Measurements from ENCODE around the gene ZKSCAN7. TPM values are rescaled to one million over a fixed set of nuclear protein-coding genes. Genes with fewer than 3 reads are reported as not detected.
"Not testable (repeated sequence)": the region's sequence is repeated elsewhere in the genome, so short reads cannot be mapped to it uniquely, and the experiment has no call there.

Gene ZKSCAN7
- total and polyA plus RNA-seq, 2 of the 13 experiments (the other 11 are each of a cell fraction or from before 2014, with no cell fraction given) = 2.3 to 3.8 TPM

DNA sequence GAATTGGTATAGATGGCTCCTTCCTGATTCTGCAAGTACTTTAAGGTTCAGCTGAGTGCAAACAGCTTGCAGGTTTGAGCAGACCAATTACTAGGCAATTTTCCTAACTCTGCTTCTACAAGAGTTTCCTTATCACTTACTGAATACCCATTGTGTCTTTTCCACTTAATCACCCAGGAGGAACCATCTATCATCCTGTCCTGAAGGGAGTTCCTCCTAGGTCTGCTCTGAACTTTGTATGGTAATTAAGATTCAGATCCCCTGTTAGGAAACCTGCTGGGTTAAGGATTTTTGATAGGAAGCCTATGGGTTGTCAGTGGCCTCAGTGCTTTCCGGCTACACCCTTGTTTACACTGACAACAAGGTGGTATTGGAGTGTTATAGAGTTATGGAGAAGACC is 10.2 kb upstream of the ZKSCAN7 start:
- peaks cover 0 to 21% of the 10 kb centered on the region in 2 experiments; a peak in 3 of 5 replicates for H3K27me3 ChIP-seq (ENCODE audit: control insufficient read depth in 1 of 2, insufficient read depth in 2 of 2, low read length in 2 of 2)
- H2AFZ ChIP-seq (ENCODE audit: low read length); FAIRE-seq; intact Hi-C loops (cut with micrococcal nuclease; ENCODE audit: unreplicated experiment); H4K20me1 ChIP-seq (ENCODE audit: insufficient read depth, low read length); H3K9me3 ChIP-seq (ENCODE audit: low read length); ATAC-seq; H3K27ac ChIP-seq (ENCODE audit: extremely low read length, insufficient read depth, low read length); in situ Hi-C loops (cut with HindIII; ENCODE audit: extremely low pct_ligation_motif_present, low pct_unique_long_range_greater_than_20kb); CTCF ChIA-PET (ENCODE audit: low intra/inter-chr PET ratio, low total read pairs); DNase-seq (ENCODE audit: low spot score); H3K4me2 ChIP-seq (ENCODE audit: low read depth, low read length); H3K4me3 ChIP-seq (replicated peaks in 1 of 3; ENCODE audit: insufficient read depth in 1 of 3, low read depth in 2 of 3, low read length in 3 of 3); BruUV-seq (replicated peaks); POLR2A ChIA-PET; H3K9ac ChIP-seq (ENCODE audit: insufficient read depth, low read depth, low read length); H3K4me1 ChIP-seq (ENCODE audit: insufficient read depth, low read length); H3K36me3 ChIP-seq (replicated peaks in 1 of 2; ENCODE audit: control insufficient read depth in 1 of 2, insufficient read depth in 2 of 2, low read length in 2 of 2); H3K79me2 ChIP-seq (ENCODE audit: insufficient read depth, low read length): not testable (repeated sequence)
- WGBS (ENCODE audit: low lambda C conversion rate) = 10% methylated on average over 1 of the region's 1 CpG

DNA sequence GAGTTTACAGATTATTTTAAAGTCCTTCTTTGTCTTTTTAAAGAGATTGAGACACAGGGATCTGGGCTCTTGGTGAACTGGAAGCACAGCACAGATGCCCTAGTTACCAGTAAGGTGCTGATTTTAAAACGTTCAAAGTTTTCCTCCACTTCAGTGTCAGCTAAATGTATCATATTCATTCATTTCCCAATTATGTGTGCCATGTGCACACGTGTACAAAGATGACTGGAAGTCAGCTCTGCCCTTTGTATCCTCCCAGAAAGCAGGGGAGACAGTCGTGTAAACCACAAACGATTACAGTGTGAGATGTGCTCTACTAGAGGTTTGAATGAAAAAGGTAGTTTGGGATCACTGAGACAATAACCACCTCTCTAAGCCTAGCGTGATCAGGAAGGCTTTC is 730 bp downstream of the ZKSCAN7 start:
- Histone ChIP-seq H2AFZ (ENCODE audit: low read length) (no peak overlapping the region), H3K9me3 (ENCODE audit: low read length) (no peaks in the 10 kb centered on the region; the same call in 1 of the 2 replicates), H3K27ac (ENCODE audit: extremely low read length, insufficient read depth, low read length) (peak overlapping the region; percentile 49)
- TF ChIP-seq, protein P1, sequence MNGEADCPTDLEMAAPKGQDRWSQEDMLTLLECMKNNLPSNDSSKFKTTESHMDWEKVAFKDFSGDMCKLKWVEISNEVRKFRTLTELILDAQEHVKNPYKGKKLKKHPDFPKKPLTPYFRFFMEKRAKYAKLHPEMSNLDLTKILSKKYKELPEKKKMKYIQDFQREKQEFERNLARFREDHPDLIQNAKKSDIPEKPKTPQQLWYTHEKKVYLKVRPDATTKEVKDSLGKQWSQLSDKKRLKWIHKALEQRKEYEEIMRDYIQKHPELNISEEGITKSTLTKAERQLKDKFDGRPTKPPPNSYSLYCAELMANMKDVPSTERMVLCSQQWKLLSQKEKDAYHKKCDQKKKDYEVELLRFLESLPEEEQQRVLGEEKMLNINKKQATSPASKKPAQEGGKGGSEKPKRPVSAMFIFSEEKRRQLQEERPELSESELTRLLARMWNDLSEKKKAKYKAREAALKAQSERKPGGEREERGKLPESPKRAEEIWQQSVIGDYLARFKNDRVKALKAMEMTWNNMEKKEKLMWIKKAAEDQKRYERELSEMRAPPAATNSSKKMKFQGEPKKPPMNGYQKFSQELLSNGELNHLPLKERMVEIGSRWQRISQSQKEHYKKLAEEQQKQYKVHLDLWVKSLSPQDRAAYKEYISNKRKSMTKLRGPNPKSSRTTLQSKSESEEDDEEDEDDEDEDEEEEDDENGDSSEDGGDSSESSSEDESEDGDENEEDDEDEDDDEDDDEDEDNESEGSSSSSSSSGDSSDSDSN (CRISPR knock-in tag; IDR thresholded peaks at IDR 0.05) = no peak
- TF ChIP-seq NKX3-1 (CRISPR knock-in tag; IDR thresholded peaks at IDR 0.05) = no peak
- TF ChIP-seq SMARCC2 (IDR thresholded peaks at IDR 0.05) = no peak
- TF ChIP-seq HNRNPK (IDR thresholded peaks at IDR 0.05; ENCODE audit: low read depth, low read length, poor library complexity, severe bottlenecking) = no peak
- TF ChIP-seq, protein P2, sequence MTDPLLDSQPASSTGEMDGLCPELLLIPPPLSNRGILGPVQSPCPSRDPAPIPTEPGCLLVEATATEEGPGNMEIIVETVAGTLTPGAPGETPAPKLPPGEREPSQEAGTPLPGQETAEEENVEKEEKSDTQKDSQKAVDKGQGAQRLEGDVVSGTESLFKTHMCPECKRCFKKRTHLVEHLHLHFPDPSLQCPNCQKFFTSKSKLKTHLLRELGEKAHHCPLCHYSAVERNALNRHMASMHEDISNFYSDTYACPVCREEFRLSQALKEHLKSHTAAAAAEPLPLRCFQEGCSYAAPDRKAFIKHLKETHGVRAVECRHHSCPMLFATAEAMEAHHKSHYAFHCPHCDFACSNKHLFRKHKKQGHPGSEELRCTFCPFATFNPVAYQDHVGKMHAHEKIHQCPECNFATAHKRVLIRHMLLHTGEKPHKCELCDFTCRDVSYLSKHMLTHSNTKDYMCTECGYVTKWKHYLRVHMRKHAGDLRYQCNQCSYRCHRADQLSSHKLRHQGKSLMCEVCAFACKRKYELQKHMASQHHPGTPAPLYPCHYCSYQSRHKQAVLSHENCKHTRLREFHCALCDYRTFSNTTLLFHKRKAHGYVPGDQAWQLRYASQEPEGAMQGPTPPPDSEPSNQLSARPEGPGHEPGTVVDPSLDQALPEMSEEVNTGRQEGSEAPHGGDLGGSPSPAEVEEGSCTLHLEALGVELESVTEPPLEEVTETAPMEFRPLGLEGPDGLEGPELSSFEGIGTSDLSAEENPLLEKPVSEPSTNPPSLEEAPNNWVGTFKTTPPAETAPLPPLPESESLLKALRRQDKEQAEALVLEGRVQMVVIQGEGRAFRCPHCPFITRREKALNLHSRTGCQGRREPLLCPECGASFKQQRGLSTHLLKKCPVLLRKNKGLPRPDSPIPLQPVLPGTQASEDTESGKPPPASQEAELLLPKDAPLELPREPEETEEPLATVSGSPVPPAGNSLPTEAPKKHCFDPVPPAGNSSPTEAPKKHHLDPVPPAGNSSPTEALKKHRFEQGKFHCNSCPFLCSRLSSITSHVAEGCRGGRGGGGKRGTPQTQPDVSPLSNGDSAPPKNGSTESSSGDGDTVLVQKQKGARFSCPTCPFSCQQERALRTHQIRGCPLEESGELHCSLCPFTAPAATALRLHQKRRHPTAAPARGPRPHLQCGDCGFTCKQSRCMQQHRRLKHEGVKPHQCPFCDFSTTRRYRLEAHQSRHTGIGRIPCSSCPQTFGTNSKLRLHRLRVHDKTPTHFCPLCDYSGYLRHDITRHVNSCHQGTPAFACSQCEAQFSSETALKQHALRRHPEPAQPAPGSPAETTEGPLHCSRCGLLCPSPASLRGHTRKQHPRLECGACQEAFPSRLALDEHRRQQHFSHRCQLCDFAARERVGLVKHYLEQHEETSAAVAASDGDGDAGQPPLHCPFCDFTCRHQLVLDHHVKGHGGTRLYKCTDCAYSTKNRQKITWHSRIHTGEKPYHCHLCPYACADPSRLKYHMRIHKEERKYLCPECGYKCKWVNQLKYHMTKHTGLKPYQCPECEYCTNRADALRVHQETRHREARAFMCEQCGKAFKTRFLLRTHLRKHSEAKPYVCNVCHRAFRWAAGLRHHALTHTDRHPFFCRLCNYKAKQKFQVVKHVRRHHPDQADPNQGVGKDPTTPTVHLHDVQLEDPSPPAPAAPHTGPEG (CRISPR knock-in tag; IDR thresholded peaks at IDR 0.05) = no peak
- TF ChIP-seq, protein P3, sequence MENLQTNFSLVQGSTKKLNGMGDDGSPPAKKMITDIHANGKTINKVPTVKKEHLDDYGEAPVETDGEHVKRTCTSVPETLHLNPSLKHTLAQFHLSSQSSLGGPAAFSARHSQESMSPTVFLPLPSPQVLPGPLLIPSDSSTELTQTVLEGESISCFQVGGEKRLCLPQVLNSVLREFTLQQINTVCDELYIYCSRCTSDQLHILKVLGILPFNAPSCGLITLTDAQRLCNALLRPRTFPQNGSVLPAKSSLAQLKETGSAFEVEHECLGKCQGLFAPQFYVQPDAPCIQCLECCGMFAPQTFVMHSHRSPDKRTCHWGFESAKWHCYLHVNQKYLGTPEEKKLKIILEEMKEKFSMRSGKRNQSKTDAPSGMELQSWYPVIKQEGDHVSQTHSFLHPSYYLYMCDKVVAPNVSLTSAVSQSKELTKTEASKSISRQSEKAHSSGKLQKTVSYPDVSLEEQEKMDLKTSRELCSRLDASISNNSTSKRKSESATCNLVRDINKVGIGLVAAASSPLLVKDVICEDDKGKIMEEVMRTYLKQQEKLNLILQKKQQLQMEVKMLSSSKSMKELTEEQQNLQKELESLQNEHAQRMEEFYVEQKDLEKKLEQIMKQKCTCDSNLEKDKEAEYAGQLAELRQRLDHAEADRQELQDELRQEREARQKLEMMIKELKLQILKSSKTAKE (CRISPR knock-in tag; IDR thresholded peaks at IDR 0.05; ENCODE audit: borderline replicate concordance) = no peak

More for the DNA sequence above, 730 bp downstream of the ZKSCAN7 start:
- intact Hi-C loops (cut with micrococcal nuclease; ENCODE audit: unreplicated experiment) = no loop called here
- Histone ChIP-seq H3K9ac (ENCODE audit: insufficient read depth, low read depth, low read length) (peak overlapping the region; percentile 67), H3K4me3 (replicated peaks in 1 of 3; ENCODE audit: insufficient read depth in 1 of 3, low read depth in 2 of 3, low read length in 3 of 3) (peak overlapping the region; percentile 58 to 75 (median 74); a peak in 5 of 6 replicates), H3K27me3 (ENCODE audit: control insufficient read depth in 1 of 2, insufficient read depth in 2 of 2, low read length in 2 of 2) (peaks cover 0 to 27% of the 10 kb centered on the region in 2 experiments; a peak in 3 of 5 replicates), H3K36me3 (replicated peaks in 1 of 2; ENCODE audit: control insufficient read depth in 1 of 2, insufficient read depth in 2 of 2, low read length in 2 of 2) (peaks cover 0 to 4% of the 10 kb centered on the region in 2 experiments; a peak in 1 of 5 replicates), H4K20me1 (ENCODE audit: insufficient read depth, low read length) (no peaks in the 10 kb centered on the region), H3K4me1 (ENCODE audit: insufficient read depth, low read length) (peaks cover 25% of the 10 kb centered on the region; the same call in 1 of the 2 replicates), H3K4me2 (ENCODE audit: low read depth, low read length) (peak overlapping the region; percentile 64), H3K79me2 (ENCODE audit: insufficient read depth, low read length) (no peaks in the 10 kb centered on the region)
- POLR2A ChIA-PET = interaction anchor here (1.2 kb wide), 1 partner anchor 29 kb away, joined by 3 read pairs; the partner anchor contains the start of gene ZNF660
- FAIRE-seq (no peak), DNase-seq (ENCODE audit: low spot score) (peak; percentile 8), ATAC-seq (peak; percentile 45; the same call in 2 of the 3 replicates)
- no TSS peak for BruUV-seq (replicated peaks)
- in situ Hi-C loops (cut with HindIII; ENCODE audit: extremely low pct_ligation_motif_present, low pct_unique_long_range_greater_than_20kb) = no loop called here
- 15% methylated on average over 5 of the region's 5 CpGs for WGBS (ENCODE audit: low lambda C conversion rate)
- CTCF ChIA-PET (ENCODE audit: low intra/inter-chr PET ratio, low total read pairs) = no interaction called here
